Neural cell (in vitro differentiated cells): ENCODE results near the gene MAIP1. TPM values are rescaled to one million over a fixed set of nuclear protein-coding genes. Genes with fewer than 3 reads are reported as not detected.

Experiments used
- H2AFZ ChIP-seq: fragments of 200-600, 300-800 bp; sonication (generic), shearing (Covaris generic); 2 replicates; pipeline ENCODE4 v1.6.0; 2014; ENCODE audit warnings: low read depth, mild to moderate bottlenecking, antibody characterized with exemption, low read length, moderate library complexity
- H3F3A ChIP-seq: fragments of 200-600 bp; shearing (Covaris generic); 2 replicates; pipeline ENCODE4 v1.6.1; 2016; ENCODE audit warnings: mild to moderate bottlenecking, moderate library complexity, mixed read lengths, antibody characterized with exemption, low read length; ENCODE audit not compliant: insufficient read depth, poor library complexity, severe bottlenecking
- H3K27ac ChIP-seq: fragments of 200-600, 300-800 bp; sonication (generic), shearing (Covaris generic); 2 replicates; pipeline ENCODE4 v1.5.1; 2014; ENCODE audit warnings: mild to moderate bottlenecking, low read length, moderate library complexity
- H3K27me3 ChIP-seq: fragments of 300-800, 200-600 bp; sonication (generic), shearing (Covaris generic); 2 replicates; pipeline ENCODE4 v1.6.0; 2014; ENCODE audit warnings: mild to moderate bottlenecking, low read depth, low read length, moderate library complexity; ENCODE audit not compliant: insufficient read depth
- H3K36me3 ChIP-seq: fragments of 300-800, 200-600 bp; sonication (generic), shearing (Covaris generic); 2 replicates; pipeline ENCODE4 v1.5.1; 2014; ENCODE audit warnings: mild to moderate bottlenecking, antibody characterized with exemption, low read length, moderate library complexity; ENCODE audit not compliant: insufficient read depth
- H3K4me2 ChIP-seq: fragments of 300-800, 200-600 bp; sonication (generic), shearing (Covaris generic); 2 replicates; pipeline ENCODE4 v1.6.0; 2014; ENCODE audit warnings: mild to moderate bottlenecking, low read length
- H3K4me3 ChIP-seq: fragments of 300-800, 200-600 bp; sonication (generic), shearing (Covaris generic); 2 replicates; pipeline ENCODE4 v1.5.1; 2014; ENCODE audit warnings: mild to moderate bottlenecking, low read length, moderate library complexity
- H3K79me2 ChIP-seq: fragments of 200-600 bp; shearing (Covaris generic); replicated peaks from 2 replicates; pipeline ENCODE4 v1.6.0; 2014; ENCODE audit warnings: mild to moderate bottlenecking, low read length, moderate library complexity; ENCODE audit not compliant: insufficient read depth
- H3K9ac ChIP-seq: fragments of 300-800, 200-600 bp; sonication (generic), shearing (Covaris generic); 2 replicates; pipeline ENCODE4 v1.6.1; 2016; ENCODE audit warnings: mild to moderate bottlenecking, low read length, mixed read lengths
- H3K9me2 ChIP-seq: fragments of 200-600 bp; shearing (Covaris generic); 2 replicates; pipeline ENCODE4 v1.6.1; 2016; ENCODE audit warnings: mild to moderate bottlenecking, low read length, mixed read lengths; ENCODE audit not compliant: insufficient read depth
- H3K9me3 ChIP-seq: fragments of 200-600, 300-800 bp; sonication (generic), shearing (Covaris generic); 2 replicates; pipeline ENCODE4 v1.6.1; 2016; ENCODE audit warnings: mild to moderate bottlenecking, mixed run types, low read length, moderate library complexity, mixed read lengths
- H4K20me1 ChIP-seq: fragments of 200-600 bp; shearing (Covaris generic); 2 replicates; pipeline ENCODE4 v1.6.1; 2016; ENCODE audit warnings: mild to moderate bottlenecking, mixed run types; ENCODE audit not compliant: insufficient read depth
- CTCF ChIP-seq: fragments of 450-650 bp; IDR thresholded peaks from 2 replicates; pipeline ENCODE4 v1.5.1; 2014; ENCODE audit warnings: antibody characterized with exemption, mild to moderate bottlenecking, moderate library complexity; ENCODE audit not compliant: poor library complexity, severe bottlenecking
- EP300 ChIP-seq: fragments of 450-650 bp; conservative IDR thresholded peaks from 2 replicates; pipeline ENCODE4 v1.6.1; 2014; ENCODE audit warnings: antibody characterized with exemption, mild to moderate bottlenecking, moderate library complexity; ENCODE audit not compliant: poor library complexity, severe bottlenecking
- EZH2 ChIP-seq: fragments of 200-600, 300-800 bp; shearing (Covaris generic), sonication (generic); IDR thresholded peaks from 2 replicates; pipeline ENCODE4 v1.6.1; 2014; ENCODE audit warnings: antibody characterized with exemption, low read length, borderline replicate concordance, mild to moderate bottlenecking; ENCODE audit not compliant: insufficient read depth, poor library complexity, severe bottlenecking
- MXI1 ChIP-seq: fragments of 450-650 bp; conservative IDR thresholded peaks from 2 replicates; pipeline ENCODE4 v1.6.1; 2014; ENCODE audit warnings: antibody characterized with exemption, mild to moderate bottlenecking; ENCODE audit not compliant: poor library complexity, severe bottlenecking
- POLR2AphosphoS5 ChIP-seq: IDR thresholded peaks from 2 replicates; pipeline ENCODE4 v1.6.1; 2012
- RAD21 ChIP-seq: fragments of 450-650 bp; conservative IDR thresholded peaks from 2 replicates; pipeline ENCODE4 v1.6.1; 2014; ENCODE audit warnings: antibody characterized with exemption, mild to moderate bottlenecking, moderate library complexity
- REST ChIP-seq: IDR thresholded peaks from 2 replicates; pipeline ENCODE4 v1.6.1; 2012; ENCODE audit warnings: borderline replicate concordance
- SMC3 ChIP-seq: fragments of 450-650 bp; conservative IDR thresholded peaks from 2 replicates; pipeline ENCODE4 v1.6.1; 2014; ENCODE audit warnings: antibody characterized with exemption, mild to moderate bottlenecking, moderate library complexity; ENCODE audit not compliant: poor library complexity
- TAF1 ChIP-seq: IDR thresholded peaks from 2 replicates; pipeline ENCODE4 v1.6.1; 2012; ENCODE audit warnings: low read depth
- polyA plus RNA-seq: library from polyadenylated mRNA; depleted of rRNA; stranded (reverse); fragments of >200 nt; gene quantifications from 2 replicates; pipeline ENCODE4 v1.2.3, GENCODE V29; 2014

Gene MAIP1
- polyA plus RNA-seq, 1 donor from 2014 or later = 24.1 TPM

GRCh38 chr2:199997296-199997695 lies 41.9 kb downstream of the MAIP1 start:
- no peak overlapping the region for H3K4me3 ChIP-seq
- H3K79me2 ChIP-seq = no peaks in the 10 kb centered on the region
- no peak overlapping the region for H2AFZ ChIP-seq
- H3K9me2 ChIP-seq = no peaks in the 10 kb centered on the region
- no peaks in the 10 kb centered on the region for H3K9me3 ChIP-seq
- H3K36me3 ChIP-seq = no peaks in the 10 kb centered on the region
- no peaks in the 10 kb centered on the region for H3F3A ChIP-seq
- no peak overlapping the region for H3K27ac ChIP-seq
- H4K20me1 ChIP-seq = no peaks in the 10 kb centered on the region
- no peaks in the 10 kb centered on the region for H3K27me3 ChIP-seq
- TF ChIP-seq SMC3 (no peak), CTCF (no peak), POLR2AphosphoS5 (no peak), RAD21 (no peak), TAF1 (no peak), MXI1 (no peak), REST (no peak), EZH2 (no peak), EP300 (no peak)
- H3K9ac ChIP-seq = no peak overlapping the region
- H3K4me2 ChIP-seq = no peak overlapping the region

GRCh38 chr2:199999166-199999565 lies 43.8 kb downstream of the MAIP1 start:
- H3K9me2 ChIP-seq = no peaks in the 10 kb centered on the region
- H3F3A ChIP-seq = no peaks in the 10 kb centered on the region
- no peaks in the 10 kb centered on the region for H3K79me2 ChIP-seq
- H2AFZ ChIP-seq = no peak overlapping the region
- H3K27me3 ChIP-seq = no peaks in the 10 kb centered on the region
- no peak overlapping the region for H3K4me3 ChIP-seq
- no peak overlapping the region for H3K27ac ChIP-seq
- TF ChIP-seq EP300 (no peak), RAD21 (no peak), MXI1 (no peak), SMC3 (no peak), POLR2AphosphoS5 (no peak), REST (no peak), CTCF (no peak), EZH2 (no peak), TAF1 (no peak)
- H3K36me3 ChIP-seq = no peaks in the 10 kb centered on the region
- no peaks in the 10 kb centered on the region for H3K9me3 ChIP-seq
- H3K9ac ChIP-seq = no peak overlapping the region
- no peaks in the 10 kb centered on the region for H4K20me1 ChIP-seq
- no peak overlapping the region for H3K4me2 ChIP-seq
